NCI-H460 (cell line): Measurements from ENCODE around the gene KTN1. TPM values are rescaled to one million over a fixed set of nuclear protein-coding genes. Genes with fewer than 3 reads are reported as not detected.

Experiments used
- DNase-seq: peaks from one replicate; pipeline ENCODE4 v3.0.0-alpha.2; 2016; ENCODE audit warnings: low read depth; ENCODE audit errors: extremely low read depth
- total RNA-seq: library from RNA; depleted of rRNA; stranded (reverse); fragments of >200 nt; shearing (Covaris generic); gene quantifications from 2 replicates; pipeline ENCODE4 v1.2.3, GENCODE V29; 2014

The KTN1 gene
- total RNA-seq, 1 experiment from 2014 or later = 202 TPM

DNA sequence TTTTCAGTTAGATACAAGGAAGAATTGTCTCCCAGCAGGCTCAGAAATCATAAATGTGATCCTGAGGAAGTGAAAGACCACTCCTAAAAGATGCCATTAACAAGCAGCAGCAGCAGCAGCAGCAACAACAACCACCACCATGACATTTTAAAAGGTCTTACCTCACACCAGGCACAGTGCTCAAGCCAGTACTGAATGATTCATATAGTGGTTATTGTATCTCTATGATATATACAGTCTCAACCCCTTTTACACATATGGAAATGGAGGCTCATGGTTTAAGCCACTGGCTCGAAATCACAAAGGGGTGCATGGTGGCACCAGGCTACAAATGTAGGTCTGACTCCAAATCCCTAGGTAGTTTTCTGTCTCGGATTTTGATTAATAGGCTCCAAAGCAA lies 126.9 kb downstream of the KTN1 start:
- no peak for DNase-seq

DNA sequence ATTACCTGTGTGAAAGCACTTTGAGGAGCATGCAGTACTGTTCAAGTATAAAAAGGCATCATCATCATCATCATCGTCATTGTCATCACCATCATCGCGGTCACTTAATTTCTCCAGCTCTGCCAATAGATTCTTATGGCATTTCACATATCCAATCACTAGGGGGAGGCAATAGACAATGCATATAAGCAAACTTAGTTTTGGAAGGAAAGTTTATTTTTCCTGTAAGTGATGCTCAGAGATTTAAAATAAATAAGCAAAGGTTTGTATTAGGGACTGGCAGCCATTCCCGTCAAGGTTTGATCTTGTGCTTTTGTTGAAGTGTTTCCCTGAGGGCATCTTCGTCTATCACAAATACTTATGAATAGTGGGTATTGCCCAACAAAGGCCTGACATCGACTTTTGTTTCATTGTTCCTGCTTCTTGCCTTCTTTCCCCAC lies 127.4 kb downstream of the KTN1 start:
- peak; percentile 49 for DNase-seq

DNA sequence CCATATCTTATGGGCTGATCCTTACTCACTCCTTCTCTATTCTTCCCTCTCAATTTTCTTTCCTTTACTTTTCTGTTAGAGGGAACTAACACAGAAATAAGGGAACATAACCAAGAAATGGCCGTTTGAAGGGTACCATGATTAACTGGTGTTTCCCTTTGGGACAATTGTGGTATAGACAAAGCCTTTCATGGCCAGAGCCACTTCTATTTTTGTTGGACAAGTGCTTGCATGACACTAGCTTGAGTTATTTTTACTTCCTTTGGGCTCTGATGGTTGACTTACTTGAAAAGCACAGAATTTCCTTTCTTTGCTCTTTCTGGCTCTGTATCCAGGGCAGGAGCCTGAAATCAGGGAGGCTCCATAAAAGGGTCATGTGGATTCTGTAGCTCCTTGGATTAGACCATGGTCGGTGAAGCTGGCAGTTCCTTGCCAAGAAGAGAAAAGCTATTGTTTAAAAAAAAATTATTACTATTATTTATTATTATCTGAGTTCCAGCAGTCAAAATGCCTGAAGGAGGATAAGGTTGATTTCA lies 130.6 kb downstream of the KTN1 start:
- DNase-seq = no peak

DNA sequence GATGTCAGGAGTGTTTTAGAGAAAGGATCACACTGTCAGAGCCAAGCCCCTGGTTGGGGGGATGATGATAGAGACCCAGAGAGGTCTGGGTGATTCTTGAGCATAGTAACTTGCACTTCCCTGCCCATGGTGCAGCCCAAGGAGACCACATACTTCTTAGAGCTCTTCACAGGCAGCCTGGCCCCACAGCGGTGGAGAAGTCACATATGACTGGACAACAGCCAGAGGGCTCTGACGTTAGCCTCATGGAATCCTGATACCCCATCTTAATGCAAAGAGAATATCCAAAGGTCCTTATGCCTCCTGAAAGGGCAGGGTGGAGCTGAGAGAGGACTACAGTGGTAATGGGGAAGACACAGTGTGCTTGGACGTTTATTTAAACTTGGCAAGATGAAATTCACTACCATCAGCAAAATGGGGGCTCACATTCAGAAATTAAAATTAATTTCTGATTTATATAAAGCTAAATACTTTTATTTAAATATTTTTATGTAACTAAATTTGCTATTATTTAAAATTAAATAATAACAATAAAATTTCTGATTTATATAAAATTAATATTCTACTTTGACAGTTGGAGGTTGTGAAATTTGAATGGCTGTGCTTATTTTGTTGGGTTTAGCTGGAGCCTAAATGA lies 131.3 kb downstream of the KTN1 start:
- no peak for DNase-seq

DNA sequence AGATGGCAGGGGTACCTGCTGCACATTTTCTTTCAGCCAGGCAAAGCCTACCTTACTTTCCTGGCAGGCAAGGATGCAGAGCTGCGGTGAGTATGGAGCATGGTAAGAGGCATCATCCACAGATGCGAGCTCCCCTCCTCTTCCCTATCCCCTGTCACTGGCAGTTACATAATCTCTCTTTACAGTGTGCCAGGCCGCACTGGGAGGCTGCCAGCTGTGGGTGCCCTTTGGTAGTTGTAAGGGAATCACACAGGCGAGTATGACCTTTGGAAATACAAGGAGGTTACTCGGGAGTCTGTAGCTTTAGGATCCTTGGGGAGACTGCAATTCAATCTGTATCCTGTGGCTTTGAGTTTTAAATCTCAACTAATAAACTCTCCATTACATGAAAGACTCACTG lies 132.5 kb downstream of the KTN1 start:
- DNase-seq = no peak

DNA sequence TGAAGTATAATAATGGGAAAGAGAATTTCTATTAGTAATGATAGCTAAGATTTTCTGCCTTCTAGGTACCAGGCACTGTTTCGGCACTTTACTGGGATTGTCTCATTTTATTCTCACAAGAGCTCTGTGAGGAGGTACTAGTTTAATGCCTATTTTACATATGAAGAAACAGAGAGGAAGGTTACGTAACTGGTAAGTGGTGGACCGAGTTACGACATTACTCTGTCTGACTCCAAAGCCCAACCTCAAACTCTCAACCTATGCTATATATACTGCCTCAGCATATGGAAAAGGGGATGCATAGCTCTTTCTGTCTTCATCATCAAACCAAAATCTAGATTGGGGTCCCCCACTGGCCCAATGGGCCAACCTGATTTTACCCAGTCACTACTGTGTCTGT lies 133.5 kb downstream of the KTN1 start:
- DNase-seq = no peak

DNA sequence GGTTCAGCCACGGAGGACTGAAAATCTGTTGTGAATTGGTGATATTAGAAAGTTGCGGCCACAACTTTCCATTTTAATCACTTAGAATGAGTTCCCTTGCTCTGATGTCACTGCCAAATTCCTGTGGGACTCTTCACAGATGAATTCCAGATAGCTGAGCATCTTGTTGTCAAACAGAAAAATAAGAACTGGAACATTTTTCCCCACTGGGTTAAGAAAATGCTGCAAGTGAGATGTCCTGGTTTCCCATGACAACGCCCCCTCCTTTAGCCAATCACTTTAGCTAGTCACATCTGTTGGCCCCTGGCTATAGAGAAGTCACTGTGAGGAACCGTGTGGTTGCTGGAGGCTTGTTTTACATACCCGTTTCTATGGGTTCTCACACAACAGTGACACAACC lies 135.9 kb downstream of the KTN1 start:
- DNase-seq = no peak

DNA sequence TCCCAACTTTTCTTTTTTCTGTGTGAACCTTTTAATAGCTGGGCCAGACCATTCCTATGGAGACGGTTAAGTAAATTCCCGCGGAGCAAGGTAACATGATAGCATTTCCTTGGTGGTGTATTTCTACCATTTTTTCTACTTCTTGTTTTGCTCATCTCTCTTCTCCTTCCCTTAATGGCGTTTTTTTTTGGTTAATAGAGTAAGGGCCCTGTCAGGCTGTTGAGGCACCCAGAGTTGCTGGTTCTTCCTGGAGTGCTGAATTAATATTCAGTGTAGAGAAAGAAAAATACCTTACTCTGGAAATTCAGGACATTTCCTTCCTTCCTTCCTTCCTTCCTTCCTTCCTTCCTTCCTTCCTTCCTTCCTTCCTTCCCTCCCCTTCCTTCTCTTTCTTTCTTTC lies 137.6 kb downstream of the KTN1 start:
- DNase-seq = no peak

DNA sequence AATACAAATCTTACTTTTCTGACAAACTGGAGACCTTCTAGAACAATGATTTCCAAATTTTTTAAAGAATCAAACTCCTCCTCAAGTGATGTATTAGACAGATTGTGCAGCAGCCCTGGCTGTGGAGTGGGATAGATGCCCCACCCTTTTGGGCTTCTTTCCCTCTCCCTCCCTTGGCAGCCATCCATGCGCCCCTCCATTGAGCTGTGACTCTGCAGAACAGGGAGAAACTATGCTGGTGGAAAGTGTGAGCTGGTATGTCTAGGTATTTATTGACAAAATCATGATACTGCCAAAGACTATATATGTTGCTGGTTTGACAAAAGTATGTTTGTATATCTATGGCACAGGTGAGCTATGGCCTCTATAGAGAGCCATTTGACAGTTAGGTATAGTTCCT lies 138.5 kb downstream of the KTN1 start:
- DNase-seq = no peak

DNA sequence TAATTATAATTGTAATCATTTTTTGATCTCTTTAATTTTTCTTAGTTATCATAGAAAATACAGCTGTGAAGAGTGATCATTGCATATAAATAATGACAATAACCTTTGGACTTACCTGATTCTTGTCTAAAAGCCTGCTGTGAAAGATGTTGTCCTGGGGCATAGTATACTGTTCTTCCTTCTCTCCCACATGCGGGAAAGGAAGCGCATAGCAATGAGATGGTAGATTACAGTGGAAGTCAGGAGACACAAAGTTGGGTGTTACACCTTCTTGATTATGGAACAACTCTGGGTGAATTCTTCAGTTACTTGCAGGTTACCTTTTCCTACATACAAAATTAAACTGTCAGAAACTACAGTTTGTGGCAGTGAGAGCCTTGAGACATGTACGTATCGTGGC lies 140.8 kb downstream of the KTN1 start:
- no peak for DNase-seq

DNA sequence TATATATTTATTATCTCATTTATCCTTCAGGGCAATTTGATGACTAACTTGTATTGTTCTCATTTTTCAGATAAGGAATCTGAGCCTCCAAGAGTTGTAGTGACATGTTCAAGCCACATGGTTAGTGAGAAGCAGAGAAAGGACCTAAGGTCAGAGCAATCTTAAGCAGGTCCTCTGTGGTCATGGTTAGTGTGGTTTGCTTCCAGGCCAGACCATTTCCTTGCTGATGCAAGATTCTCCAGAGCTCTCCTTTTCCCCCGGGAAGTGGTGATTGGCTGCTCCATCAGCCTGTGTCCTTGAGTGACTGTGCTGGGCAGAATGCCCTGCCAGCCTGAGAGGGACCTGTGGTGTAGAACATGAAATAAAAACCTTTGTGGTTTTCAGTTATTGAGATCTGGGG lies 141.3 kb downstream of the KTN1 start:
- no peak for DNase-seq

DNA sequence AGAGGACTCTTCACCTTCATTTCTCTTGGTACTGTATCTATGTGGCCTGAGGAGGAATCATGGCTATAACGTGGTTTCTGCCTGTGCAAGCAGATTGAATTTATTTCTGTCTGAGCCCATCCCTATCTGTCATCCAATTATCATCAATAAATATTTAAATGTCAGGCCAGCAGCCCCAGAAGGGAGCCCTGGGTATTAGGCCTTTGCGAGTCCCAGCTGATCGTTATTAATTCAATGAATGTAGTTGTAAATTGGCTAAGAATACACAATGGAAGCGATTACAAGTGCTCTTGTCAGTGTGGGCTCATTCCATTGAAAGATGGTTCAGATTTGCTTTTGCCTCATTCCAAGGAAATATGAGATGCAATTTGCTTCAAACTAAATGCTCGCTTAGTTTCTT lies 142.0 kb downstream of the KTN1 start:
- no peak for DNase-seq

DNA sequence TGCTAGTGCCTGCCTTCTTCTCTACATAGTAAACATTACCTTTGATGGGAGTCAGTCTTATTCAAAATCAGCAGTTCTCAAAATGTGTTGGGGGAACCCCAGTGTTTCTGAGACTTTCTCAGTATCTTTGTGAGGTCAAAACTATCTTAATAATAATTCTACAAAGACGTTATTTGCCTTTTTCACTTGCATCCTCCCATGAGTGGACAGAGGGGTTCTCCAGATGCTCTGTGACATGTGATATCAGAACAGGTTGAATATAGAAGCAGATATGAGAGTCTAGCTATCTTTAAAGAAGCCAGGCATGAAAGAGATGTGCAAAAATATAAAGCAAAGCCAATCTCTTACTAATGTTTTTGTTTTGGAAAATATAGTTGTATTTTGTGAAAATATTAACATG lies 144.7 kb downstream of the KTN1 start:
- DNase-seq = no peak

DNA sequence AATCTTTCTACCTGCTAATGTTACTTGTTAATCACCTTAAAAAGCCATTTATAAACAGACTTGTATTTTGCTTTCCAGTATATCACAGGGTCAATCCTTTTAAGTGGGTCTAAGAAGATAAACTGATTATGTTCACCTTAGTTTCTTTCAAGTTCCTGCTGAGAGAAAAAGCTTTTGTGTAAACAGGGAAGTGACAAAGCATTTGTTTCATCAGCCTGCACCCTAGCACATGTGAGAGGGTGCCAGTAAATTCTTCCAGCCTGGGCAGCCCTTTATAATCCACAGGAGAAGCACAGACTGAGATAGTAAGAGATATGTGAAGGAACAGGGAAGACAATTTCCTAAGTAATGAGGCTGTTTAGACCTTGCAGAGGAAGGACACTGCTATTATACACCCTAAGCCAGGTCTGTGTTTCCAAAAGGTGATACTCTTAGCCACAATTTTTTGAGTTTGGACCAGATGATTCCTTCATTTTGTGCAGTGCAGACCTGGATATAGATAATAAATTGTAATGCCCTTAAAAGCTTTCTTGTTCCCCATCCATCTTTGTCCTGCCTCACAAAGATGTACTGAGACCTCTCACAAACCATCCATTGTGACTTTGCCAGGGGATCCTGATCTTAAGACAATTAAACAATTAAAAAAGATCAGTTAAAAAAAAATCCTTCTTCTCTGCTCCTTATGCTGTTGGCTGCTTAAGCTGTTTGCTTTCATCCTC lies 150.7 kb downstream of the KTN1 start:
- DNase-seq = no peak

DNA sequence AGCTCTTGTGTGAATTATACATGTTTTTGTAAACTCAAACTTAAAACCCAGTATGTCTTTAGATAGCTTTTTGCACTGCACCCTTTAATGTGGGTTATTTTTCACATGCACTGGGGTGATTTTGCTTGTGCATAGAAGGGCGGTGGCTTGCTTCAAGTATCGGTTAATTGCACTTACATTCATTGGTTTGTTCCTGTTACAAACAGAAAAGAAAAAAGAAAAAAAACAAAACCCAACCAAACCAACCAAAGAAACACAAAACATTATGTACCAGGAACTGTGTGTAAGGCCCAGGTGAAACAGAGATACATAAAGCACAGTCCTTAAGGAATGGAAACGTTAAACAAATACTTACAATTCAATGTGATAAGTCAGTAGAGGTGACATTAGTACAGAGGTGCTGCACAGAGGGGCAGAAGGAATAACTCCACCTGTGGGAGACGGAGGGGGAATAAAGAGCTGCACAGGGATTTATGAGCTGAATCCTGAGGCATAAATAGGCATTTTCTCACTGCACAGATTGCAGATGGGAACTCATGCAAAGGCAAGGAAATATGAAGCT lies 151.4 kb downstream of the KTN1 start:
- no peak for DNase-seq

DNA sequence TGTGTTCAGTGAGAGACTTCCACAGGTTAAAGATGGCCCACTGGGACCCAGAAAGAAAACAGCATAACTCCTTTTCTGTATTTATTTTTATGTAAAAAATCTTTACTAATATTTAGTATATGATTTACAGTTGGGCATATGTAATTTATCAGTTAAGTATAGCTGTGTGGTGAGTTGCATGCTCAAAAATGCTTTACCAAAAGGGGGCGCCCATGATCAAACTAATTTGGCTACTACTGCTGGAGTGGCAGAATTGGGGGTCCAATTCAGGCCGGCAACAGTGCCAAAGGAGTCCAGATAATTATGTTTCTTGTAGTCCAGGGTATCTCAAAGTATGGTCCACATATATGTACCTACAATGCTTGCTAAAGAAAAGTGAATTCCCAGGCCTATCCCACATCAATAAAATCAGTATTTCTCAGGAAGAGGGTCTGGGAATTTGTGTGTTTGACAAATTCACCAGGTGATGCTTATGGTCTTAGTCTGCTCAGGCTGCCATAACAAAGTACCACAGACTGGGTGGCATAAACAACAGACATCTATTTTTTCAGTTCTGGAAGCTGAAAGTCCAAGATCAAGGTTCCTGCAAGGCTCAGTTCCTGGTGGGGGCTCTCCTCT lies 152.0 kb downstream of the KTN1 start:
- peak; percentile 54 for DNase-seq

DNA sequence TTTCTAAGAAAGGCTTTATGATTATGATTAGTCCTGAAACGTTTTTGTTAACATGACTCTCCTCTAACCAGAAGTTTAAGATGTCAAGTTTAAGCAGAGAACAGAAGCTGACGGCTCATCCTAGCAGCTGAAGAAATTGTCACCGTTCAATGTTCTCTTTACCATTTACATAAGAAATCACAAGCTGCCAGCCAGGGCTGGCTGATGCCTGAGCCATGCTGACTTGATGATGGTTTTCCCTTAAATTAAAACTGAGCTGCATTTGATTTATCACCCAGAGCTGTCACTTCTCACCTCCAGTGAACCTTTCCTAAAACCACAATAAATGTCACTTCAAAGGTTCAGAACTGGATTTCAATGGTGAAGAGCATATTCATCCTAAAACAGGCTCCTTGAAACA lies 153.6 kb downstream of the KTN1 start:
- no peak for DNase-seq
